SK-MEL-5 (cell line): ENCODE results near the gene NR3C2. TPM values are rescaled to one million over a fixed set of nuclear protein-coding genes. Genes with fewer than 3 reads are reported as not detected.
A peak's percentile ranks its signal among the peaks of the same experiment; 100 is the strongest.
"Not testable (repeated sequence)": the region's sequence is repeated elsewhere in the genome, so short reads cannot be mapped to it uniquely, and the experiment has no call there.

Experiments
- DNase-seq: peaks from one replicate; pipeline ENCODE4 v3.0.0-alpha.2; 2016; ENCODE audit warnings: low read depth, low spot score
- in situ Hi-C: cut with HindIII; loops from 2 replicates; pipeline ENCODE4 v1.10.0; 2016; ENCODE audit warnings: low sequenced_read_pairs, high pct_unique_total_duplicates, low pct_unique_long_range_greater_than_20kb
- total RNA-seq: library from RNA; depleted of rRNA; stranded (reverse); fragments of >200 nt; shearing (Covaris generic); gene quantifications from 2 replicates; pipeline ENCODE4 v1.2.3, GENCODE V29; 2014

Gene NR3C2
- total RNA-seq, 1 experiment from 2014 or later = 0.32 TPM

- no peak for DNase-seq
- in situ Hi-C loops = no loop called here
These were observed 100.0 kb downstream of the NR3C2 start for GRCh38 chr4:148341980-148342800.

DNA sequence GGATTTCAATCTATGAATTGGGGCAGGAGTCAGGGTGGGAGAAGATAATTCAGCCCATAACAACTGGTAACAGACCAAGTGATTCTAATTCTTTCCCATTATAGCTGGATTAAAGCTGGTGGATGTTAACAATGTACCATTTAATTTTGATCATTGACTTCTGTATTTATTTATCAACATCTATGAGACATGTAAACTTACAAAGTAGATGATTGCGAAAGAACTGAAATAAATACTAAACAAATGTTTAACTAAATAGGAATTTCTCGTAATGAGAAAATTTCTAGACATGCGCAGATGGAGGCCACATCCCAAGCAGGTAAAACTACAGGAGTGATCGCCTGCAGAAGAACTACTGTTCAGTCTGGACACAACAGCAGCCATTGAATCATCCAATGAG lies 107.1 kb downstream of the NR3C2 start:
- no peak for DNase-seq
- in situ Hi-C loops = no loop called here

GRCh38 chr4:148333265-148333664 lies 108.9 kb downstream of the NR3C2 start:
- in situ Hi-C loops = no loop called here

DNA sequence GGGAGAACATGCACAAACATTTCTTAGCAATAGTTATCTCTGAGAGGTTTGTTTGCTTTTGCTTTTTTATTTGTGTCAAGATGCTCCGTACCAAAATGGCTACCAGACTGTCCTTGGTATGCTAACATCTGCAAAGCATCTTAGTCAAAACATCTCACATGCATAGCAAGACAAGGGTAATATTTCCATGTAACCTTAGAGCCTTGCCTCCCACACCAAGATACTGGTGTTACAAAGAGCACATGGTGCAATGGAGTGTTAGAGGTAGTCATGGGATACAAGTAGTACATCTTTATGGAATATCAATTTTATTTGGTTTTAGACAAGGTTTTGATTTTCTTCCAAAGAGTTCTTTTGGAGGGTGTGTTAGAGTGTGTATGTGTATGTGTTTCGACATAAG lies 109.7 kb downstream of the NR3C2 start:
- in situ Hi-C loops = no loop called here
- DNase-seq = no peak

More at GRCh38 chr4:148333265-148333664, 108.9 kb downstream of the NR3C2 start:
- DNase-seq = peak; percentile 6

DNA sequence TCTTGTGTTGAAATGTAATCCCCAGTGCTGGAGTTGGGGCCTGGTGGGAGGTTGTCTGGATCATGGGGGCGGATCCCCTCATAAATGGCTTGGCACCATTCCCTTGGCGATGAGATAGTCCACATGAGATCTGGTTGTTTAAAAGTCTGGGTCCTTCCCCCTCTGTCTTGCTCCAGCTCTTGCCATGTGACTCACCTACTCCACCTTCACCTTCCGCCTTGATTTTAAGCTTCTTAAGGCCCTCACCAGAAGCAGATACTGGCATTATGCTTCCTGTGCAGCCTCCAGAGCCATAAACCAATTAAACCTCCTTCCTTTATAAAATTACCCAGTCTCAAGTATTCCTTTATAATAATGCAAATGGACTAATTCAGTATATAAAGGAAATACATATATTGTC lies 111.5 kb downstream of the NR3C2 start:
- DNase-seq = no peak
- in situ Hi-C loops = no loop called here

DNA sequence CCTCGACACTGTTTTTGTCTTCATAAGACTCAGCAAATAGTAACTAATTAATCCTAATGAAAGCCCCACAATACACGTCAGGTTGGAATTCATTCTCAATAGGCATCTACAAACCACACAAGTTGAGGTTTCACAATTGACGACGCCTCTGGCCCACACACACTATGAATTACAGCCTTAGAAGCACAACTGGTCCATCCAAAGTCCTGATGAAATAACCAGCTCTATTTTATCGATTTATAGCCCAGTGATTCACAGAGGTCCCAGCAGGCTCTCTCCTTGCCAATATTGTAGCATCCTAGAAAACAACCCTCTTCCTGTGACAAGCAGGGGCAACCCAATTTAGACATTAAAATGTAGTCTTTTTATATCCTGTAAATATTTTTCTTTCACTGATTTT lies 112.1 kb downstream of the NR3C2 start:
- DNase-seq = no peak
- in situ Hi-C loops = no loop called here

DNA sequence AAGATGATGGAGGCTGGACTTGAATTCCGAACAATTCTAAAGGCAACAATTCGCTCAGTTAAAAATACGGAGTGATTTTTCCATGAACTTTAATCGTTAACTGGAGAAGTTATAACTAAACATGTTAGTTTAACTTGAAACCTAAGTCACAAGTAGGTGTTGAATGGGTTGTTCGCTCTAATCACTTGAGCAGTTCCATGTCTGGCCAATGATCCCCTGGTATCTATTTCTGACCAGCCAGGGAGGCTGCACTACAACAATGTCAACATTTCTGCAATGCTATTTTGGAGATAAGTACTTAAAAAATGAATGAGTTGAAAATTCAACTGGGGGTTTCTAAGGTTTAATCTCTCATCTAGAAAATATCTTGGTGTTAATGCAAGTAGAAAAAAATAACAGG lies 112.5 kb downstream of the NR3C2 start:
- DNase-seq = no peak
- in situ Hi-C loops = no loop called here

GRCh38 chr4:148327683-148328082 lies 114.5 kb downstream of the NR3C2 start:
- in situ Hi-C loops = no loop called here
- DNase-seq = no peak

GRCh38 chr4:148323316-148323715 lies 118.9 kb downstream of the NR3C2 start:
- in situ Hi-C loops, DNase-seq: not testable (repeated sequence)

DNA sequence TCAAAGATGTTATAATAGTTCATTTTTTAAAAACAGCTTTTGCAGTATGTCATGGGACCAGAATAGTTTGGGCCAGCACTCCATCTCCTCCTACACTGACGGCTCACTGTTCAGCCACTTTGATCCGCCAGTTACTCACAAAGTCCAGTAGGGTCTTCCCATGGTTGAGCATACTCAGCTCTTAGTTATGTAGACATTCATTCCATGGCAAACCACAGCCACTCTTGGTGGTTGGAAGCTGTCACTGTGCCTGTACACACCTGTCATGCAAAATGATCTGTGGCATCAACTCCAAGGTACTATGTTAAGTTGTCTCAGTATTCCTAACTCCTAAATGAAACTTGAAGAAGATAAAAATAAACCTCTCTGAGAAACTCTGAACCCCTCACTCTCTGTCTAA lies 127.2 kb downstream of the NR3C2 start:
- DNase-seq = no peak
- in situ Hi-C loops = no loop called here

DNA sequence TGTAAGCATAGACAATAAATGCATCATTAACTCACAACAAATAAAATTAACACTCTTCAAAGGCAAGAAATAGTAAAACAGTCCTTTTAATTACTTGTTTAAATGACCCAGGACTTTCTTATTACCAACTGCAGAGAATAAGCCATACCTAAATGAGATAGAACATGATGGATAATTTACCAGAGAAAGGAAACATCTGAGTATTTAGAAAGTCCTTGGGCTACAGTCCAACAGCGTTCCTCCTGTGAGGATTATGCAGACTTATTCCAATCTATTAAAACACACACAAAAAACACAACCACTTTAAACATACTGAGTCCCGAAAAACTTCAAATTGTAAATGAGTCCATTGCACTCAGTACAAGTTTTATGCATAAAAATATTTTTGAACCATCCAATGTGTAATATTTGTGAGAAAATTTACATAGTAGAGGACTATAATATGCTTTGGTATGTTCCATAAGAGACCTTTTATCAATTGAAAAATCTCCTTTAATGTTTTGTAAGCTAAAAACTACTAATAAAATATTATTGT lies 129.2 kb downstream of the NR3C2 start:
- in situ Hi-C loops = no loop called here
- DNase-seq = no peak

DNA sequence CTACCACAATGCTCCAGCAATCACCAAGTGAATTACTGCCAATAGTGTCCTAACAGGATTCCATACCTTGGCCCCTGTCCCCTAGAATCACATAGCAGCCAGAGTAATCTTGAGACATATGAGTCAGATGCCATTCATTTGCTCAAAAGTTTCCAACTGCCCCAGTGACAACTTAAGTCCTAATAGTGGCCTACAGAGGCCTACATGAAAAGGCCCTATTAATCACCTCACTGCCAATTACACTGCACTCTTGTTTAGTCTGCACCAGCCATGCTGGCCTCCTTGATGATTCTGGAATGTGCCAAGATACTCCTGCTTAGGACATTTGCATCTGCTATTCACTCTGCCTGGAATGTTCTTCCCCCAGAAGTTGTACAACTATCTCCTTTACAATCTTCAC lies 130.7 kb downstream of the NR3C2 start:
- in situ Hi-C loops = no loop called here

GRCh38 chr4:148310756-148311155 lies 131.5 kb downstream of the NR3C2 start:
- in situ Hi-C loops = no loop called here
- DNase-seq = no peak

More for the DNA sequence above, 130.7 kb downstream of the NR3C2 start:
- no peak for DNase-seq

GRCh38 chr4:148305751-148306150 lies 136.5 kb downstream of the NR3C2 start:
- in situ Hi-C loops = no loop called here
- no peak for DNase-seq

- in situ Hi-C loops = no loop called here
- no peak for DNase-seq
These were observed 139.8 kb downstream of the NR3C2 start for GRCh38 chr4:148302416-148302815.

DNA sequence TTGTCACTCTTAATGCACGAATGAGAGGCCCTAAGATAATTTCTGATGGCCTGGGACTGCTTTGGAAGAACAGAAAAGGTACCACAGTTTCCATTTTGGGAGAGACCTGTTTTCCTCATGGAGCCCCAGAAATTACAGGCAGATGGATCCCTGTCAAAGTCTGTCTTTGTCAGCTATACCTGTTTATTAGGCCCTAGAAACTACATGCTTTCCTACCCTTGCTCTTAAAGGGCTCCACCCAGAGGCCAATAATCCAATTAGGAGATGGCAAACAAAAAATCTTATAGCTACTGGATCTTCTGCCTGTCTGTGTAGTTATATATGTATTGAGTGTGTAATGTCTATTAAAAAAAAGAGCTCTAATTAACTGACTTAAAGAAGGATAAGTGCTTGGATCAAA lies 141.3 kb downstream of the NR3C2 start:
- peak; percentile 5 for DNase-seq
- in situ Hi-C loops = no loop called here

- in situ Hi-C loops = no loop called here
- no peak for DNase-seq
These were observed 142.9 kb downstream of the NR3C2 start for GRCh38 chr4:148299337-148299736.

DNA sequence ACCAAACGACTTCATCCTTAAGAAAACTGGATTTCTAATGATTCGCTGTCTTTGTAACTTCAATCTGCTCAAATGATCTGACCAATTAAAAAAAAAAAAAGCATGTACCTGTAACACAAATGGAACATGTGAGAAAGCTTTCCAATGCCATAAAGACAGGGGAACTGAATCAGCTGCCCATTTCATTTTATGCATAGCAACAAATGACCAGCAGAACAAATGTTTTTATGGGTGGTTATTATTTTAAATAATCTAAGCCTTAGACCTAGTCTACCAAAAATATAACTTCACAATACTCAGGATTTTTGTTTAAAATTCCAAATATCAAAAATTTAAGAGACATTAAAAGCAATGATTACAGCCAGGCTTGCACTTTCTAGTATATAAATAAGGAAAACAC lies 145.7 kb downstream of the NR3C2 start:
- in situ Hi-C loops = no loop called here
- no peak for DNase-seq

- in situ Hi-C loops = no loop called here
- no peak for DNase-seq
These were observed 146.6 kb downstream of the NR3C2 start for GRCh38 chr4:148295642-148296041.
